ENCODE measurements around the gene TNFRSF1B. TPM values are rescaled to one million over a fixed set of nuclear protein-coding genes. Genes with fewer than 3 reads are reported as not detected.

The TNFRSF1B gene
- total and polyA plus RNA-seq, 2 experiments from 2014 or later, result 0.91 to 4.1 TPM

DNA sequence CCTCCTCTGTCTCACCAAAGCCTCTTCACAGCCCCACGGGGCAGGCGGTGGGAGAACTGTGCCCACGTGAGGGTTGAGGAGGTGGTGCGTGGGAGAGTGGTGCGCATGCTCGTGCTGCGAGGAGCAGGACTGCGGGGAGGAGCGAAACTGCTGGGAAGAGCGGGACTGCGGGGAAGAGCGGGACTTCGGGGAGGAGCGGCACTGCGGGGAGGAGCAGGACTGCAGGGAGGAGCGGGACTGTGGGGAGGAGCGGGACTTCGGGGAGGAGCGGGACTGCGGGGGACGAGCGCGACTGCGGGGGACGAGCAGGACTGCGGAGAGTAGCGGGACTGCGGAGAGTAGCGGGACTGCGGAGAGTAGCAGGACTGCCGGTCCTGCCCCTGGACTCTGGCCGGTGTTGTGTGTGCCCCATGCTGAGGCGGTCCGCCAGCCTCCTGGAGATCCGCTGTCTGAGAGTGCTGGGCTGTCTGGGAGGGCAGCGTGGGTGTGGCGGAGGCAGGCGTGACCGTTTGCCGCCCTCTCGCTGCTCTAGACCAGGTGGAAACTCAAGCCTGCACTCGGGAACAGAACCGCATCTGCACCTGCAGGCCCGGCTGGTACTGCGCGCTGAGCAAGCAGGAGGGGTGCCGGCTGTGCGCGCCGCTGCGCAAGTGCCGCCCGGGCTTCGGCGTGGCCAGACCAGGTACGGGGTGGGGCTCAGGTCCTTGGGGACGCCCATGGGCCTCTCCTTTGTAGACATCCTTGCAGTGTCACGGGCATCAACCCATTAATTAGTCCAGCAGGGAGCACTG is 24.6 kb downstream of the TNFRSF1B start (continued):
- TF ChIP-seq, protein P1, sequence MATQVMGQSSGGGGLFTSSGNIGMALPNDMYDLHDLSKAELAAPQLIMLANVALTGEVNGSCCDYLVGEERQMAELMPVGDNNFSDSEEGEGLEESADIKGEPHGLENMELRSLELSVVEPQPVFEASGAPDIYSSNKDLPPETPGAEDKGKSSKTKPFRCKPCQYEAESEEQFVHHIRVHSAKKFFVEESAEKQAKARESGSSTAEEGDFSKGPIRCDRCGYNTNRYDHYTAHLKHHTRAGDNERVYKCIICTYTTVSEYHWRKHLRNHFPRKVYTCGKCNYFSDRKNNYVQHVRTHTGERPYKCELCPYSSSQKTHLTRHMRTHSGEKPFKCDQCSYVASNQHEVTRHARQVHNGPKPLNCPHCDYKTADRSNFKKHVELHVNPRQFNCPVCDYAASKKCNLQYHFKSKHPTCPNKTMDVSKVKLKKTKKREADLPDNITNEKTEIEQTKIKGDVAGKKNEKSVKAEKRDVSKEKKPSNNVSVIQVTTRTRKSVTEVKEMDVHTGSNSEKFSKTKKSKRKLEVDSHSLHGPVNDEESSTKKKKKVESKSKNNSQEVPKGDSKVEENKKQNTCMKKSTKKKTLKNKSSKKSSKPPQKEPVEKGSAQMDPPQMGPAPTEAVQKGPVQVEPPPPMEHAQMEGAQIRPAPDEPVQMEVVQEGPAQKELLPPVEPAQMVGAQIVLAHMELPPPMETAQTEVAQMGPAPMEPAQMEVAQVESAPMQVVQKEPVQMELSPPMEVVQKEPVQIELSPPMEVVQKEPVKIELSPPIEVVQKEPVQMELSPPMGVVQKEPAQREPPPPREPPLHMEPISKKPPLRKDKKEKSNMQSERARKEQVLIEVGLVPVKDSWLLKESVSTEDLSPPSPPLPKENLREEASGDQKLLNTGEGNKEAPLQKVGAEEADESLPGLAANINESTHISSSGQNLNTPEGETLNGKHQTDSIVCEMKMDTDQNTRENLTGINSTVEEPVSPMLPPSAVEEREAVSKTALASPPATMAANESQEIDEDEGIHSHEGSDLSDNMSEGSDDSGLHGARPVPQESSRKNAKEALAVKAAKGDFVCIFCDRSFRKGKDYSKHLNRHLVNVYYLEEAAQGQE (IDR thresholded peaks at IDR 0.05; ENCODE audit: unreplicated experiment), result no peak
- no peak for TF ChIP-seq NANOG (IDR thresholded peaks at IDR 0.05; ENCODE audit: borderline replicate concordance)
- TF ChIP-seq STAT1 (IDR thresholded peaks at IDR 0.05; ENCODE audit: unreplicated experiment), result no peak
- TF ChIP-seq, protein P2, sequence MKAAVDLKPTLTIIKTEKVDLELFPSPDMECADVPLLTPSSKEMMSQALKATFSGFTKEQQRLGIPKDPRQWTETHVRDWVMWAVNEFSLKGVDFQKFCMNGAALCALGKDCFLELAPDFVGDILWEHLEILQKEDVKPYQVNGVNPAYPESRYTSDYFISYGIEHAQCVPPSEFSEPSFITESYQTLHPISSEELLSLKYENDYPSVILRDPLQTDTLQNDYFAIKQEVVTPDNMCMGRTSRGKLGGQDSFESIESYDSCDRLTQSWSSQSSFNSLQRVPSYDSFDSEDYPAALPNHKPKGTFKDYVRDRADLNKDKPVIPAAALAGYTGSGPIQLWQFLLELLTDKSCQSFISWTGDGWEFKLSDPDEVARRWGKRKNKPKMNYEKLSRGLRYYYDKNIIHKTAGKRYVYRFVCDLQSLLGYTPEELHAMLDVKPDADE (IDR thresholded peaks at IDR 0.05), result no peak
- TF ChIP-seq, protein P3, sequence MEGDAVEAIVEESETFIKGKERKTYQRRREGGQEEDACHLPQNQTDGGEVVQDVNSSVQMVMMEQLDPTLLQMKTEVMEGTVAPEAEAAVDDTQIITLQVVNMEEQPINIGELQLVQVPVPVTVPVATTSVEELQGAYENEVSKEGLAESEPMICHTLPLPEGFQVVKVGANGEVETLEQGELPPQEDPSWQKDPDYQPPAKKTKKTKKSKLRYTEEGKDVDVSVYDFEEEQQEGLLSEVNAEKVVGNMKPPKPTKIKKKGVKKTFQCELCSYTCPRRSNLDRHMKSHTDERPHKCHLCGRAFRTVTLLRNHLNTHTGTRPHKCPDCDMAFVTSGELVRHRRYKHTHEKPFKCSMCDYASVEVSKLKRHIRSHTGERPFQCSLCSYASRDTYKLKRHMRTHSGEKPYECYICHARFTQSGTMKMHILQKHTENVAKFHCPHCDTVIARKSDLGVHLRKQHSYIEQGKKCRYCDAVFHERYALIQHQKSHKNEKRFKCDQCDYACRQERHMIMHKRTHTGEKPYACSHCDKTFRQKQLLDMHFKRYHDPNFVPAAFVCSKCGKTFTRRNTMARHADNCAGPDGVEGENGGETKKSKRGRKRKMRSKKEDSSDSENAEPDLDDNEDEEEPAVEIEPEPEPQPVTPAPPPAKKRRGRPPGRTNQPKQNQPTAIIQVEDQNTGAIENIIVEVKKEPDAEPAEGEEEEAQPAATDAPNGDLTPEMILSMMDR (conservative IDR thresholded peaks at IDR 0.05; ENCODE audit: low read depth in 2 of 2), result no peak

DNA sequence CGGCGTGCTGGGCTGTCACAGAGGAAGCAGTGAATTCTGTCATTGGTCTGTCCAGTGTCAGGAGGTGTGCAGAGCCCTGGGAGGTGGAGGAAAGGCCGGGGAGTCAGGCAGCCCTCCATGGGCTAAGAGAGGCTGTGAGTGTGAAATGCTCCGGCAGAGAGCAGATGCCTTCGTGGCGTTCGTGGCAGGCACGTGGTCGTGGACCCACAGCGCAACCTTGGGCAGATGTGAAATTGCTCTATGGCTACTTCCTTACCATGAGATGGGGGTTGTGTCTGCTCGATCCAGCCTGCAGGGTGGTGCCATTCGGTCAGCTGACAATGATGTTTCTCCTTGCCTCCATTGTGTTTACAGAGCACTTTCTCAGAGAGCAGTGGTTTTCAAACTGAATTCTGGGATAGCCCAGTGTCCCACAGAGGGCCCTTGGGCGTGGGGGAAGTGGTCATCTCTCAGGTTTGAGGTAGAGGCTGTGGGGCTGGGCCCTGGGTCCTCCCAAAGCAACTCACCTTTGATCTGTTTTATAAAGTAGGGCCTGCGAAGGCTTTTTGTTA is 27.9 kb downstream of the TNFRSF1B start:
- DNase-seq (ENCODE audit: low spot score), result no peak
- Histone ChIP-seq H3K9me2 (ENCODE audit: insufficient read depth) (no peaks in the 10 kb centered on the region), H4K20me1 (replicated peaks; ENCODE audit: insufficient read depth) (no peaks in the 10 kb centered on the region), H3K27me3 (ENCODE audit: insufficient read depth) (no peaks in the 10 kb centered on the region), H2AFZ (no peak overlapping the region), H3K36me3 (ENCODE audit: insufficient read depth) (no peaks in the 10 kb centered on the region), H3K27ac (ENCODE audit: low read depth) (no peak overlapping the region), H3F3A (replicated peaks; ENCODE audit: low read depth) (peaks cover 3% of the 10 kb centered on the region; the same call in 1 of the 2 replicates), H3K79me2 (replicated peaks; ENCODE audit: insufficient read depth) (no peaks in the 10 kb centered on the region), H3K4me1 (ENCODE audit: insufficient read depth) (peaks cover 10% of the 10 kb centered on the region), H3K4me3 (no peak overlapping the region), H3K4me2 (no peak overlapping the region)
- peaks cover 16% of the 10 kb centered on the region for H3K27me3 Mint-ChIP-seq (ENCODE audit: insufficient read depth, low read depth, poor library complexity)
- H3K9me3 Mint-ChIP-seq, result no peaks in the 10 kb centered on the region
- H3K27ac Mint-ChIP-seq, result no peak overlapping the region
- no peak for ATAC-seq
- no peaks in the 10 kb centered on the region; the same call in 2 of the 3 replicates for H3K36me3 Mint-ChIP-seq (ENCODE audit: low read depth)
- H3K4me3 Mint-ChIP-seq, result no peak overlapping the region
- peaks cover 6% of the 10 kb centered on the region; the same call in 2 of the 3 replicates for H3K4me1 Mint-ChIP-seq
- TF ChIP-seq ZNF114 (CRISPR knock-in tag; IDR thresholded peaks at IDR 0.05) (no peak), EZH2phosphoT487 (IDR thresholded peaks at IDR 0.05; ENCODE audit: unreplicated experiment) (no peak), EZH2 (IDR thresholded peaks at IDR 0.05; ENCODE audit: low read depth, unreplicated experiment) (no peak), JUNB (IDR thresholded peaks at IDR 0.05; ENCODE audit: unreplicated experiment) (no peak), ZNF331 (CRISPR knock-in tag; IDR thresholded peaks at IDR 0.05; ENCODE audit: low read depth) (no peak)
- TF ChIP-seq, protein P4, sequence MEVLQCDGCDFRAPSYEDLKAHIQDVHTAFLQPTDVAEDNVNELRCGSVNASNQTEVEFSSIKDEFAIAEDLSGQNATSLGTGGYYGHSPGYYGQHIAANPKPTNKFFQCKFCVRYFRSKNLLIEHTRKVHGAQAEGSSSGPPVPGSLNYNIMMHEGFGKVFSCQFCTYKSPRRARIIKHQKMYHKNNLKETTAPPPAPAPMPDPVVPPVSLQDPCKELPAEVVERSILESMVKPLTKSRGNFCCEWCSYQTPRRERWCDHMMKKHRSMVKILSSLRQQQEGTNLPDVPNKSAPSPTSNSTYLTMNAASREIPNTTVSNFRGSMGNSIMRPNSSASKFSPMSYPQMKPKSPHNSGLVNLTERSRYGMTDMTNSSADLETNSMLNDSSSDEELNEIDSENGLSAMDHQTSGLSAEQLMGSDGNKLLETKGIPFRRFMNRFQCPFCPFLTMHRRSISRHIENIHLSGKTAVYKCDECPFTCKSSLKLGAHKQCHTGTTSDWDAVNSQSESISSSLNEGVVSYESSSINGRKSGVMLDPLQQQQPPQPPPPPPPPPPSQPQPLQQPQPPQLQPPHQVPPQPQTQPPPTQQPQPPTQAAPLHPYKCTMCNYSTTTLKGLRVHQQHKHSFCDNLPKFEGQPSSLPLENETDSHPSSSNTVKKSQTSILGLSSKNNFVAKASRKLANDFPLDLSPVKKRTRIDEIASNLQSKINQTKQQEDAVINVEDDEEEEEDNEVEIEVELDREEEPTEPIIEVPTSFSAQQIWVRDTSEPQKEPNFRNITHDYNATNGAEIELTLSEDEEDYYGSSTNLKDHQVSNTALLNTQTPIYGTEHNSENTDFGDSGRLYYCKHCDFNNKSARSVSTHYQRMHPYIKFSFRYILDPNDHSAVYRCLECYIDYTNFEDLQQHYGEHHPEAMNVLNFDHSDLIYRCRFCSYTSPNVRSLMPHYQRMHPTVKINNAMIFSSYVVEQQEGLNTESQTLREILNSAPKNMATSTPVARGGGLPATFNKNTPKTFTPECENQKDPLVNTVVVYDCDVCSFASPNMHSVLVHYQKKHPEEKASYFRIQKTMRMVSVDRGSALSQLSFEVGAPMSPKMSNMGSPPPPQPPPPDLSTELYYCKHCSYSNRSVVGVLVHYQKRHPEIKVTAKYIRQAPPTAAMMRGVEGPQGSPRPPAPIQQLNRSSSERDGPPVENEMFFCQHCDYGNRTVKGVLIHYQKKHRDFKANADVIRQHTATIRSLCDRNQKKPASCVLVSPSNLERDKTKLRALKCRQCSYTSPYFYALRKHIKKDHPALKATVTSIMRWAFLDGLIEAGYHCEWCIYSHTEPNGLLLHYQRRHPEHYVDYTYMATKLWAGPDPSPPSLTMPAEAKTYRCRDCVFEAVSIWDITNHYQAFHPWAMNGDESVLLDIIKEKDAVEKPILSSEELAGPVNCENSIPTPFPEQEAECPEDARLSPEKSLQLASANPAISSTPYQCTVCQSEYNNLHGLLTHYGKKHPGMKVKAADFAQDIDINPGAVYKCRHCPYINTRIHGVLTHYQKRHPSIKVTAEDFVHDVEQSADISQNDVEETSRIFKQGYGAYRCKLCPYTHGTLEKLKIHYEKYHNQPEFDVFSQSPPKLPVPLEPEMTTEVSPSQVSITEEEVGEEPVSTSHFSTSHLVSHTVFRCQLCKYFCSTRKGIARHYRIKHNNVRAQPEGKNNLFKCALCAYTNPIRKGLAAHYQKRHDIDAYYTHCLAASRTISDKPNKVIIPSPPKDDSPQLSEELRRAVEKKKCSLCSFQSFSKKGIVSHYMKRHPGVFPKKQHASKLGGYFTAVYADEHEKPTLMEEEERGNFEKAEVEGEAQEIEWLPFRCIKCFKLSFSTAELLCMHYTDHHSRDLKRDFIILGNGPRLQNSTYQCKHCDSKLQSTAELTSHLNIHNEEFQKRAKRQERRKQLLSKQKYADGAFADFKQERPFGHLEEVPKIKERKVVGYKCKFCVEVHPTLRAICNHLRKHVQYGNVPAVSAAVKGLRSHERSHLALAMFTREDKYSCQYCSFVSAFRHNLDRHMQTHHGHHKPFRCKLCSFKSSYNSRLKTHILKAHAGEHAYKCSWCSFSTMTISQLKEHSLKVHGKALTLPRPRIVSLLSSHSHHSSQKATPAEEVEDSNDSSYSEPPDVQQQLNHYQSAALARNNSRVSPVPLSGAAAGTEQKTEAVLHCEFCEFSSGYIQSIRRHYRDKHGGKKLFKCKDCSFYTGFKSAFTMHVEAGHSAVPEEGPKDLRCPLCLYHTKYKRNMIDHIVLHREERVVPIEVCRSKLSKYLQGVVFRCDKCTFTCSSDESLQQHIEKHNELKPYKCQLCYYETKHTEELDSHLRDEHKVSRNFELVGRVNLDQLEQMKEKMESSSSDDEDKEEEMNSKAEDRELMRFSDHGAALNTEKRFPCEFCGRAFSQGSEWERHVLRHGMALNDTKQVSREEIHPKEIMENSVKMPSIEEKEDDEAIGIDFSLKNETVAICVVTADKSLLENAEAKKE (CRISPR knock-in tag; IDR thresholded peaks at IDR 0.05), result no peak

Measured in GM23338 (cell line).